ENCODE results near the gene NKAIN2. TPM values are rescaled to one million over a fixed set of nuclear protein-coding genes. Genes with fewer than 3 reads are reported as not detected.

NKAIN2 gene
- total and polyA plus RNA-seq, 9 of the 15 experiments (the other 6 are each of a cell fraction or from before 2014, with no cell fraction given): not detected

GRCh38 chr6:124742971-124743370 lies 939.3 kb downstream of the NKAIN2 start:
- in situ Hi-C loops (cut with MboI): no loop called here
- no TSS peak for BruUV-seq (replicated peaks)
- Histone ChIP-seq H3K4me2 (ENCODE audit: insufficient read depth, low read length) (no peak overlapping the region), H2AFZ (ENCODE audit: low read depth, low read length) (no peak overlapping the region), H3K27me3 (ENCODE audit: control insufficient read depth in 2 of 2, insufficient read depth in 2 of 2, low read length in 2 of 2) (no peaks in the 10 kb centered on the region), H3K79me2 (ENCODE audit: control insufficient read depth, insufficient read depth, low read length) (no peaks in the 10 kb centered on the region), H3K27ac (ENCODE audit: extremely low read depth, low read depth, low read length) (no peak overlapping the region), H3K4me1 (replicated peaks in 1 of 2; ENCODE audit: control insufficient read depth in 2 of 2, insufficient read depth in 2 of 2, low read length in 2 of 2) (no peaks in the 10 kb centered on the region), H4K20me1 (replicated peaks; ENCODE audit: control insufficient read depth, insufficient read depth, low read length) (no peaks in the 10 kb centered on the region), H3K36me3 (ENCODE audit: control insufficient read depth, insufficient read depth, low read length) (no peaks in the 10 kb centered on the region), H3K9me1 (ENCODE audit: control insufficient read depth, insufficient read depth, low read length) (no peaks in the 10 kb centered on the region), H3K9ac (ENCODE audit: insufficient read depth in 1 of 2, low read depth in 2 of 2, low read length in 2 of 2) (no peak overlapping the region), H3K4me3 (no peak overlapping the region), H3K9me3 (replicated peaks; ENCODE audit: control insufficient read depth, insufficient read depth, low read depth, low read length) (no peaks in the 10 kb centered on the region)
- ChIA-PET CTCF (ENCODE audit: low intra/inter-chr PET ratio) (no interaction called here), POLR2A (no interaction called here)
- intact Hi-C loops (cut with micrococcal nuclease): no loop called here
- no peak for ATAC-seq
- no peak for FAIRE-seq
- no peak for DNase-seq (ENCODE audit: extremely low read depth in 1 of 4, low spot score in 3 of 4)
- TF ChIP-seq ELF1 (tag; IDR thresholded peaks at IDR 0.05) (no peak), BACH1 (tag; IDR thresholded peaks at IDR 0.05) (no peak), GABPB1 (CRISPR knock-in tag; IDR thresholded peaks at IDR 0.05) (no peak), L3MBTL2 (IDR thresholded peaks at IDR 0.05) (no peak), ZEB2 (IDR thresholded peaks at IDR 0.05) (no peak), POLR2B (IDR thresholded peaks at IDR 0.05; ENCODE audit: low read depth, partially characterized antibody) (no peak)
- WGBS (ENCODE audit: insufficient coverage, low coverage, missing lambda C conversion rate): 8% methylated on average over 2 of the region's 2 CpGs

- no peak overlapping the region for H3K9ac ChIP-seq (ENCODE audit: insufficient read depth in 1 of 2, low read depth in 2 of 2, low read length in 2 of 2)
- H3K79me2 ChIP-seq (ENCODE audit: control insufficient read depth, insufficient read depth, low read length): no peaks in the 10 kb centered on the region
- no peak overlapping the region for H3K4me2 ChIP-seq (ENCODE audit: insufficient read depth, low read length)
- ChIA-PET POLR2A (no interaction called here), CTCF (ENCODE audit: low intra/inter-chr PET ratio) (no interaction called here)
- 0% methylated on average over 2 of the region's 2 CpGs for WGBS (ENCODE audit: insufficient coverage, low coverage, missing lambda C conversion rate)
- no peak overlapping the region for H2AFZ ChIP-seq (ENCODE audit: low read depth, low read length)
- H3K4me3 ChIP-seq: no peak overlapping the region
- no peak for DNase-seq (ENCODE audit: extremely low read depth in 1 of 4, low spot score in 3 of 4)
- no peaks in the 10 kb centered on the region for H3K36me3 ChIP-seq (ENCODE audit: control insufficient read depth, insufficient read depth, low read length)
- no TSS peak for BruUV-seq (replicated peaks)
- intact Hi-C loops (cut with micrococcal nuclease) (no loop called here), in situ Hi-C loops (cut with MboI) (no loop called here)
- no peaks in the 10 kb centered on the region for H3K27me3 ChIP-seq (ENCODE audit: control insufficient read depth in 2 of 2, insufficient read depth in 2 of 2, low read length in 2 of 2)
- no peak overlapping the region for H3K27ac ChIP-seq (ENCODE audit: extremely low read depth, low read depth, low read length)
- no peaks in the 10 kb centered on the region for H4K20me1 ChIP-seq (replicated peaks; ENCODE audit: control insufficient read depth, insufficient read depth, low read length)
- FAIRE-seq: no peak
- H3K9me1 ChIP-seq (ENCODE audit: control insufficient read depth, insufficient read depth, low read length): no peaks in the 10 kb centered on the region
- ATAC-seq: no peak
- no peaks in the 10 kb centered on the region for H3K9me3 ChIP-seq (replicated peaks; ENCODE audit: control insufficient read depth, insufficient read depth, low read depth, low read length)
- no peaks in the 10 kb centered on the region for H3K4me1 ChIP-seq (replicated peaks in 1 of 2; ENCODE audit: control insufficient read depth in 2 of 2, insufficient read depth in 2 of 2, low read length in 2 of 2)
- no peak for TF ChIP-seq TBL1XR1 (IDR thresholded peaks at IDR 0.05; ENCODE audit: low read length in 2 of 2)
- TF ChIP-seq CCAR2 (IDR thresholded peaks at IDR 0.05; ENCODE audit: low read depth, low read length): no peak
- TF ChIP-seq FOSL1 (tag; conservative IDR thresholded peaks at IDR 0.05): no peak
- no peak for TF ChIP-seq XRCC4 (IDR thresholded peaks at IDR 0.05; ENCODE audit: extremely low read depth, insufficient read depth, insufficient read length)
- no peak for TF ChIP-seq SPI1 (IDR thresholded peaks at IDR 0.05; ENCODE audit: borderline replicate concordance, low read depth, low read length)
- no peak for TF ChIP-seq PYGO2 (tag; IDR thresholded peaks at IDR 0.05)
- TF ChIP-seq TGIF2 (CRISPR knock-in tag; IDR thresholded peaks at IDR 0.05): no peak
- TF ChIP-seq BHLHE40 (IDR thresholded peaks at IDR 0.05; ENCODE audit: low read length): no peak
- no peak for TF ChIP-seq PCBP1 (IDR thresholded peaks at IDR 0.05; ENCODE audit: low read depth, low read length, poor library complexity, severe bottlenecking)
- no peak for TF ChIP-seq PRPF4 (IDR thresholded peaks at IDR 0.05; ENCODE audit: insufficient read depth, low read depth, low read length, poor library complexity, severe bottlenecking)
- no peak for TF ChIP-seq PCBP2 (IDR thresholded peaks at IDR 0.05; ENCODE audit: low read depth, low read length, poor library complexity, severe bottlenecking)
- TF ChIP-seq ESRRB (CRISPR knock-in tag; IDR thresholded peaks at IDR 0.05; ENCODE audit: borderline replicate concordance): no peak
- no peak for TF ChIP-seq PURB (CRISPR knock-in tag; IDR thresholded peaks at IDR 0.05; ENCODE audit: low read depth)
- TF ChIP-seq ZBTB1 (CRISPR knock-in tag; IDR thresholded peaks at IDR 0.05; ENCODE audit: borderline replicate concordance, low read depth): no peak
Observed at GRCh38 chr6:124743420-124743819, 939.8 kb downstream of the NKAIN2 start.
